CD4-positive, alpha-beta memory T cell (primary cell): ENCODE results near the gene ATP1B3. TPM values are rescaled to one million over a fixed set of nuclear protein-coding genes. Genes with fewer than 3 reads are reported as not detected.
A peak's percentile ranks its signal among the peaks of the same experiment; 100 is the strongest.
"Not testable (repeated sequence)": the region's sequence is repeated elsewhere in the genome, so short reads cannot be mapped to it uniquely, and the experiment has no call there.

ENCODE experiments used
- CTCF ChIA-PET: fragments of 350-600 bp; sonication (Branson Sonifier 250); formaldehyde crosslinking; loops from one replicate; lab custom pipeline; 2021; ENCODE audit warnings: inconsistent platforms; ENCODE audit not compliant: partially characterized antibody; lab: Charles Lee
- POLR2A ChIA-PET: fragments of 350-600 bp; sonication (Branson Sonifier 250); formaldehyde crosslinking; loops from one replicate; lab custom pipeline; 2021; ENCODE audit not compliant: partially characterized antibody; lab: Charles Lee
- DNase-seq, 5 donors: peaks; one replicate each; pipeline versions ENCODE4 v3.0.0 to v3.0.0-alpha.2; 2020 to 2022; ENCODE audit warnings: mixed read lengths in 1 of 5
- H3K27ac ChIP-seq: one replicate; pipeline ENCODE4 v1.7.0; 2013; ENCODE audit warnings: low read depth, low read length
- H3K27me3 ChIP-seq: 2 replicates; pipeline ENCODE4 v1.7.0; 2013; ENCODE audit warnings: mild to moderate bottlenecking, low read length, moderate library complexity; ENCODE audit not compliant: insufficient read depth
- H3K36me3 ChIP-seq: 2 replicates; pipeline ENCODE4 v1.7.0; 2013; ENCODE audit warnings: mild to moderate bottlenecking, low read length, moderate library complexity; ENCODE audit not compliant: insufficient read depth
- H3K4me1 ChIP-seq: 2 replicates; pipeline ENCODE4 v1.7.0; 2013; ENCODE audit warnings: mild to moderate bottlenecking, low read length, moderate library complexity; ENCODE audit not compliant: insufficient read depth
- H3K4me3 ChIP-seq, 2 donors: one replicate each; pipeline ENCODE4 v1.7.0; 2013; ENCODE audit warnings: low read length in 2 of 2, mild to moderate bottlenecking in 1 of 2
- H3K9me3 ChIP-seq, 2 donors: one replicate each; pipeline ENCODE4 v1.7.0; 2013; ENCODE audit warnings: low read length in 2 of 2, control low read depth in 1 of 2; ENCODE audit not compliant: control insufficient read depth in 1 of 2
- H3K27ac Mint-ChIP-seq, 7 donors: one replicate each; pipeline ENCODE4 v1.8.0; 2020 to 2021; ENCODE audit warnings: mixed read lengths in 7 of 7, mild to moderate bottlenecking in 6 of 7, inconsistent platforms in 3 of 7, moderate library complexity in 3 of 7
- H3K27me3 Mint-ChIP-seq, 2 donors: one replicate each; pipeline ENCODE4 v1.8.0; 2020 to 2021; ENCODE audit warnings: mixed read lengths in 2 of 2
- H3K36me3 Mint-ChIP-seq, 2 donors: one replicate each; pipeline ENCODE4 v1.8.0; 2020 to 2021; ENCODE audit warnings: mixed read lengths in 2 of 2, inconsistent platforms in 1 of 2, mild to moderate bottlenecking in 1 of 2
- H3K4me1 Mint-ChIP-seq, 4 donors: one replicate each; pipeline ENCODE4 v1.8.0; 2020 to 2021; ENCODE audit warnings: mixed read lengths in 4 of 4, mild to moderate bottlenecking in 1 of 4
- H3K4me3 Mint-ChIP-seq, 8 donors: one replicate each; pipeline ENCODE4 v1.8.0; 2020 to 2021; ENCODE audit warnings: mixed read lengths in 8 of 8, mild to moderate bottlenecking in 7 of 8, moderate library complexity in 6 of 8, inconsistent platforms in 3 of 8
- H3K9me3 Mint-ChIP-seq, 8 donors: one replicate each; pipeline ENCODE4 v1.8.0; 2020 to 2021; ENCODE audit warnings: mixed read lengths in 8 of 8, mild to moderate bottlenecking in 5 of 8, inconsistent platforms in 3 of 8, moderate library complexity in 1 of 8
- intact Hi-C: fragments of 100-400 bp; cut with micrococcal nuclease; formaldehyde crosslinking; loops from one replicate; pipeline ENCODE4 v1.15.1; 2023
- polyA plus RNA-seq, 2 donors: library from polyadenylated mRNA; unstranded; fragments of 300-500 nt; fragmentation: Illumina TruSeq; gene quantifications; one replicate each; pipeline ENCODE4 v1.2.3, GENCODE V29; 2021
- total RNA-seq, 2 experiments: library from RNA; stranded (reverse); gene quantifications; one replicate each; pipeline ENCODE4 v1.2.3, GENCODE V29; 2021

Gene ATP1B3
- total and polyA plus RNA-seq, 4 experiments from 2014 or later: 28.3 to 132 (median 72.5) TPM

GRCh38 chr3:141840737-141841544, 35.5 kb upstream of the ATP1B3 start:
- Mint-ChIP-seq H3K4me1 (peaks cover 0 to 5% (median 0%) of the 10 kb centered on the region in 4 donors), H3K27me3 (no peaks in the 10 kb centered on the region), H3K4me3 (no peak overlapping the region), H3K9me3 (no peaks in the 10 kb centered on the region), H3K36me3 (no peaks in the 10 kb centered on the region), H3K27ac (peak overlapping the region in 2 of 7 donors; percentile 43 to 64)
- intact Hi-C loops: no loop called here
- Histone ChIP-seq H3K4me1 (no peaks in the 10 kb centered on the region), H3K9me3 (no peaks in the 10 kb centered on the region), H3K36me3 (no peaks in the 10 kb centered on the region), H3K4me3 (no peak overlapping the region), H3K27ac (no peak overlapping the region), H3K27me3 (no peaks in the 10 kb centered on the region)
- no peak for DNase-seq
- POLR2A ChIA-PET: no interaction called here
- CTCF ChIA-PET: interaction anchor here (0.7 kb wide), 1 partner anchor 12 kb away, joined by 3 read pairs; no protein-coding TSS in a partner anchor

- Histone ChIP-seq H3K27me3 (no peaks in the 10 kb centered on the region), H3K36me3 (no peaks in the 10 kb centered on the region), H3K4me3 (no peak overlapping the region), H3K4me1 (no peaks in the 10 kb centered on the region), H3K9me3 (no peaks in the 10 kb centered on the region), H3K27ac (no peak overlapping the region)
- Mint-ChIP-seq H3K27me3 (no peaks in the 10 kb centered on the region), H3K4me3 (no peak overlapping the region), H3K27ac (peak overlapping the region in 1 of 7 donors; percentile 19), H3K36me3 (no peaks in the 10 kb centered on the region), H3K9me3 (no peaks in the 10 kb centered on the region), H3K4me1 (peaks cover 0 to 5% (median 0%) of the 10 kb centered on the region in 4 donors)
- no peak for DNase-seq
- CTCF ChIA-PET: interaction anchor here (0.9 to 2.8 kb wide), 5 partner anchors 31 to 383 kb away, joined by 3 to 21 read pairs (median 5); partner anchors contain the start of gene RNF7
- intact Hi-C loops: no loop called here
- POLR2A ChIA-PET: interaction anchor here (2.2 to 2.6 kb wide), 2 partner anchors 47 to 106 kb away, joined by 5 to 9 read pairs; partner anchors contain the start of gene RNF7
Observed at GRCh38 chr3:141844108-141844507, 32.3 kb upstream of the ATP1B3 start.

GRCh38 chr3:141844812-141845211, 31.6 kb upstream of the ATP1B3 start:
- Mint-ChIP-seq H3K27ac (no peak overlapping the region), H3K27me3 (peaks cover 3 to 4% of the 10 kb centered on the region in 2 donors), H3K36me3 (no peaks in the 10 kb centered on the region), H3K4me1 (peaks cover 0 to 5% (median 0%) of the 10 kb centered on the region in 4 donors), H3K4me3 (no peak overlapping the region), H3K9me3 (no peaks in the 10 kb centered on the region)
- ChIA-PET POLR2A (interaction anchor here (0.9 to 2.6 kb wide), 3 partner anchors 48 to 106 kb away, joined by 3 to 9 read pairs (median 5); partner anchors contain the start of gene RNF7), CTCF (interaction anchor here (0.9 to 2.8 kb wide), 7 partner anchors 30 to 384 kb away, joined by 3 to 21 read pairs (median 5); partner anchors contain the start of gene RNF7)
- DNase-seq: no peak
- no peak overlapping the region for H3K27ac ChIP-seq
- intact Hi-C loops: loop anchor here (1.0 kb wide), 1 partner anchor 106 kb away; no protein-coding TSS in a partner anchor
- H3K4me1 ChIP-seq: no peaks in the 10 kb centered on the region
- no peaks in the 10 kb centered on the region for H3K27me3 ChIP-seq
- no peaks in the 10 kb centered on the region for H3K36me3 ChIP-seq
- no peak overlapping the region for H3K4me3 ChIP-seq
- H3K9me3 ChIP-seq: no peaks in the 10 kb centered on the region

- intact Hi-C loops: loop anchor here (1.0 kb wide), 1 partner anchor 106 kb away; no protein-coding TSS in a partner anchor
- no peaks in the 10 kb centered on the region for H3K4me1 ChIP-seq
- no peak overlapping the region for H3K27ac Mint-ChIP-seq
Observed at GRCh38 chr3:141845407-141846049, 30.9 kb upstream of the ATP1B3 start.

GRCh38 chr3:141846050-141846433, 30.4 kb upstream of the ATP1B3 start:
- H3K4me1 ChIP-seq: no peaks in the 10 kb centered on the region
- H3K36me3 Mint-ChIP-seq: no peaks in the 10 kb centered on the region
- no peak overlapping the region for H3K4me3 ChIP-seq
- ChIA-PET POLR2A (interaction anchor here (2.2 to 2.6 kb wide), 2 partner anchors 49 to 107 kb away, joined by 5 to 9 read pairs; partner anchors contain the start of gene RNF7), CTCF (interaction anchor here (0.8 to 2.8 kb wide), 3 partner anchors 67 to 385 kb away, joined by 3 to 21 read pairs (median 4); partner anchors contain the start of gene RNF7)
- intact Hi-C loops: no loop called here
- peaks cover 3 to 4% of the 10 kb centered on the region in 2 donors for H3K27me3 Mint-ChIP-seq
- H3K27ac ChIP-seq: no peak overlapping the region
- H3K27me3 ChIP-seq: no peaks in the 10 kb centered on the region
- H3K36me3 ChIP-seq: no peaks in the 10 kb centered on the region
- no peaks in the 10 kb centered on the region for H3K9me3 ChIP-seq
- no peak for DNase-seq
- H3K27ac Mint-ChIP-seq: no peak overlapping the region
- no peak overlapping the region for H3K4me3 Mint-ChIP-seq
- H3K4me1 Mint-ChIP-seq: peaks cover 0 to 2% (median 0%) of the 10 kb centered on the region in 4 donors
- no peaks in the 10 kb centered on the region for H3K9me3 Mint-ChIP-seq

More at GRCh38 chr3:141845407-141846049, 30.9 kb upstream of the ATP1B3 start:
- Histone ChIP-seq H3K4me3 (no peak overlapping the region), H3K9me3 (no peaks in the 10 kb centered on the region), H3K36me3 (no peaks in the 10 kb centered on the region), H3K27ac (no peak overlapping the region), H3K27me3 (no peaks in the 10 kb centered on the region)
- peak in 4 of 5 donors; percentile 10 to 19 (median 14) for DNase-seq
- Mint-ChIP-seq H3K4me1 (peaks cover 0 to 5% (median 0%) of the 10 kb centered on the region in 4 donors), H3K9me3 (no peaks in the 10 kb centered on the region), H3K36me3 (no peaks in the 10 kb centered on the region), H3K4me3 (no peak overlapping the region), H3K27me3 (peaks cover 3 to 4% of the 10 kb centered on the region in 2 donors)
- ChIA-PET CTCF (interaction anchor here (0.5 to 2.8 kb wide), 6 partner anchors 49 to 385 kb away, joined by 3 to 21 read pairs (median 4); partner anchors contain the start of gene RNF7), POLR2A (interaction anchor here (0.9 to 2.6 kb wide), 3 partner anchors 49 to 107 kb away, joined by 3 to 9 read pairs (median 5); partner anchors contain the start of gene RNF7)

GRCh38 chr3:141848159-141848748, 28.2 kb upstream of the ATP1B3 start:
- POLR2A ChIA-PET: not testable (repeated sequence)

More at GRCh38 chr3:141848159-141848748, 28.2 kb upstream of the ATP1B3 start:
- H3K36me3 Mint-ChIP-seq, H3K27me3 ChIP-seq, H3K27ac Mint-ChIP-seq, H3K27ac ChIP-seq, H3K27me3 Mint-ChIP-seq, H3K4me1 Mint-ChIP-seq, DNase-seq, H3K9me3 ChIP-seq, H3K4me3 Mint-ChIP-seq, H3K4me1 ChIP-seq, intact Hi-C loops, H3K4me3 ChIP-seq, H3K36me3 ChIP-seq, H3K9me3 Mint-ChIP-seq, CTCF ChIA-PET: not testable (repeated sequence)
